A375 (cell line): ENCODE data around the gene SRGAP2B. TPM values are rescaled to one million over a fixed set of nuclear protein-coding genes. Genes with fewer than 3 reads are reported as not detected.

Experiments
- small RNA-seq: library from RNA; depleted of rRNA; stranded (forward); fragments of <200 nt; gene quantifications from one replicate; pipeline ENCODE3, GENCODE V24; 2014
- total RNA-seq: library from RNA; depleted of rRNA; stranded (reverse); fragments of >200 nt; shearing (Covaris generic); gene quantifications from 2 replicates; pipeline ENCODE4 v1.2.3, GENCODE V29; 2014; rRNA removed

The SRGAP2B gene
- 51.5 and 63.9 TPM in 2 replicates for total RNA-seq

GRCh38 chr1:145095284-145096057, at the start of gene SRGAP2B, which contains the start of gene FAM72D:
Gene SRGAP2B, minus strand, starts transcription at chr1:145095328. Its CDS starts 2,427 bp downstream, at chr1:145092901.
Gene FAM72D, plus strand, starts transcription at chr1:145095974. Its CDS starts 874 bp downstream, at chr1:145096848.

Small RNAs within 50 kb of the gene (small RNA-seq; reads per million reads assigned to genes)
- not detected for gene AC242498.1

Other genes starting within 250 kb of the SRGAP2B start
- gene FAM72D, start 646 bp upstream of the SRGAP2B start, total RNA-seq, result 11.4 and 14.5 TPM in 2 replicates
- not detected in 2 replicates for gene PPIAL4D, start 146.8 kb upstream of the SRGAP2B start, total RNA-seq